Neutrophil (primary cell): ENCODE results near the gene FAM237B.

Experiments used
- H3K27ac ChIP-seq: fragments of 200-600 bp; sonication (generic); 2 replicates; pipeline ENCODE4 v1.5.1; 2016; ENCODE audit warnings: mild to moderate bottlenecking, moderate library complexity
- H3K27me3 ChIP-seq: fragments of 200-600 bp; sonication (generic); 2 replicates; pipeline ENCODE4 v1.6.0; 2016; ENCODE audit warnings: mild to moderate bottlenecking
- H3K36me3 ChIP-seq: fragments of 200-600 bp; sonication (generic); 2 replicates; pipeline ENCODE4 v1.5.1; 2017
- H3K4me1 ChIP-seq, 2 experiments: fragments of 200-600 bp in 1 of 2; sonication (generic) in 1 of 2; 1 replicate in 1 of 2; 2 replicates in 1 of 2; pipeline versions ENCODE4 v1.5.1 to v1.6.1; 2013 to 2016; ENCODE audit warnings: low read depth in 1 of 2, low read length in 1 of 2, mild to moderate bottlenecking in 1 of 2, moderate library complexity in 1 of 2; ENCODE audit not compliant: control insufficient read depth in 1 of 2, insufficient read depth in 1 of 2
- H3K4me3 ChIP-seq, 2 experiments: fragments of 200-600 bp in 1 of 2; sonication (generic) in 1 of 2; 1 replicate in 1 of 2; 2 replicates in 1 of 2; pipeline ENCODE4 v1.5.1; 2013 to 2016; ENCODE audit warnings: low read depth in 1 of 2, low read length in 1 of 2, mild to moderate bottlenecking in 1 of 2, moderate library complexity in 1 of 2
- H3K9me3 ChIP-seq: fragments of 200-600 bp; sonication (generic); 2 replicates; pipeline ENCODE4 v1.5.1; 2016
- TF ChIP-seq, protein P1 (sequence below): fragments of 200-600 bp; sonication (generic); IDR thresholded peaks from 2 replicates; pipeline ENCODE4 v1.5.1; 2016; ENCODE audit warnings: antibody characterized with exemption

FAM237B gene

DNA sequence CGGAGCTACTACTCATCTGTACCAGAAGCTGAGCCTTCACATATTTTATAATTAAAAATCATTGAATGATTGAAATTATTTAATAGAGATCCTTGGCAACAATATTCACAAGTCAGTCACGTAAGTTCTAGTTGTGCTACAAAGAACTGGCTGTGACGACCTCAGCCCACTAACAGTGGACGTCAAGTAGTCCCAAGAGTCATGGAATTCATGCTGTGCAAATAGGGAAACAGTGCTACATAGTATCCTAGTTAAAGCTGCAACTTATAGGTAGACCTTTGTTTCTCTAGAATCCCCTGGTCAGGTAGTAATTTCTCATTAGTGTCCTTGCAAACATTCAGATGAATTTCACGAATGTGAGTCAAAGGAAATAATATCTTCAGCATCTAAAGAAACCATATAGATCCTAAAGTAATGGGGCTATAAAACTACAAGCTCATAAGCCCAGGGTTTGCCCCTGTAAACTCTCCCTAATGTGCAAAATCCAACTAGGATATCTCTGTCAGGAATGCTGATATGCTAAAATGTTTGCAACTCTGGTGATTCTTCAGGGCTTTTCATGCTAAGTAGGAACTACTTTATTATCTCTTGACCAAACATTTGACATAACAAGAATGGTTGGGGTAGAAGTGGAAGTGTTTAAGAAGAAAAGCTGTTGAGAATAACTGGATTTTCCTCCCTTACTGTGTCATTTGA lies 44.9 kb downstream of the FAM237B start:
- no peak overlapping the region for H3K27ac ChIP-seq
- no peaks in the 10 kb centered on the region for H3K9me3 ChIP-seq
- no peaks in the 10 kb centered on the region for H3K4me1 ChIP-seq
- no peaks in the 10 kb centered on the region for H3K27me3 ChIP-seq
- H3K4me3 ChIP-seq: no peak overlapping the region
- TF ChIP-seq, protein P1, sequence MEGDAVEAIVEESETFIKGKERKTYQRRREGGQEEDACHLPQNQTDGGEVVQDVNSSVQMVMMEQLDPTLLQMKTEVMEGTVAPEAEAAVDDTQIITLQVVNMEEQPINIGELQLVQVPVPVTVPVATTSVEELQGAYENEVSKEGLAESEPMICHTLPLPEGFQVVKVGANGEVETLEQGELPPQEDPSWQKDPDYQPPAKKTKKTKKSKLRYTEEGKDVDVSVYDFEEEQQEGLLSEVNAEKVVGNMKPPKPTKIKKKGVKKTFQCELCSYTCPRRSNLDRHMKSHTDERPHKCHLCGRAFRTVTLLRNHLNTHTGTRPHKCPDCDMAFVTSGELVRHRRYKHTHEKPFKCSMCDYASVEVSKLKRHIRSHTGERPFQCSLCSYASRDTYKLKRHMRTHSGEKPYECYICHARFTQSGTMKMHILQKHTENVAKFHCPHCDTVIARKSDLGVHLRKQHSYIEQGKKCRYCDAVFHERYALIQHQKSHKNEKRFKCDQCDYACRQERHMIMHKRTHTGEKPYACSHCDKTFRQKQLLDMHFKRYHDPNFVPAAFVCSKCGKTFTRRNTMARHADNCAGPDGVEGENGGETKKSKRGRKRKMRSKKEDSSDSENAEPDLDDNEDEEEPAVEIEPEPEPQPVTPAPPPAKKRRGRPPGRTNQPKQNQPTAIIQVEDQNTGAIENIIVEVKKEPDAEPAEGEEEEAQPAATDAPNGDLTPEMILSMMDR: no peak
- H3K36me3 ChIP-seq: no peaks in the 10 kb centered on the region

DNA sequence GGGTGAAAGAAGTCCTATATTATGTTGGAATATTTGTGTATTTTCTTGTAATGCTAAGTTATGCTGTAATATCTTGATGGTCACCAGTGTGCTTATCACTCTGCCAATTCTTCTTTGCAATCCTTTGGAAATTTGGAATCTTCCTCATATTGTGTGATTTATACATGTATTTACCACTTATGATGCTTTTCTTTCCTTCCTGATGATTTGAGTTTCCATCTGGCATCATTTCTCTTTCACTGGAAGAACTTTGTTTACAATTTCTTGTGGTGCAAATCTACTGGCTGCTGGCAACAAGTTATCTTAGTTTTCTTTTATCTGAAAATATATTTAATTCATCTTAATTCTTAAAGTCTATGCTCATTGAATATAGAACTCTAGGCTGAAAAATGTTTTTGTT lies 46.9 kb downstream of the FAM237B start:
- no peaks in the 10 kb centered on the region for H3K36me3 ChIP-seq
- no peaks in the 10 kb centered on the region for H3K9me3 ChIP-seq
- no peaks in the 10 kb centered on the region for H3K4me1 ChIP-seq
- H3K4me3 ChIP-seq: no peak overlapping the region
- no peaks in the 10 kb centered on the region for H3K27me3 ChIP-seq
- no peak overlapping the region for H3K27ac ChIP-seq
- TF ChIP-seq, protein P1: no peak

DNA sequence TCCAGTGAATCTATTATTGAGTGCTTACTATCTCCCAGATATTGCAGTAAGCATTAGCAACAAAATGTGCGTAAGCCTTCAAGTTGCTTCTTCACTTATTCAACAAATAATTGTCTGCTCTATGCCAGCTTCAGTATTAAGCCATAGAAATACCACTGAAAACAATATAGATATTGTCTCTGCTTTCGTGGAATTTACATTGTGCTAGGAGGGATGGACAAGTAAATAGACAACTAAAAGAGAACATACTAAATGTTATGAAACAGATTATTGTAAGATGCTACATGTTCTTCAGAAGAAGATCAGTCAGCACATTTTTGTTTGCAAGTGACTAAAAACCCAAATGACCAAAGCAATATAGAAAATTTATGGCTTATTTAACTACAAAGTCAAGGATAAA lies 48.9 kb downstream of the FAM237B start:
- Histone ChIP-seq H3K4me3 (no peak overlapping the region), H3K36me3 (no peaks in the 10 kb centered on the region), H3K27me3 (no peaks in the 10 kb centered on the region), H3K4me1 (no peaks in the 10 kb centered on the region), H3K9me3 (no peaks in the 10 kb centered on the region), H3K27ac (no peak overlapping the region)
- TF ChIP-seq, protein P1: no peak

DNA sequence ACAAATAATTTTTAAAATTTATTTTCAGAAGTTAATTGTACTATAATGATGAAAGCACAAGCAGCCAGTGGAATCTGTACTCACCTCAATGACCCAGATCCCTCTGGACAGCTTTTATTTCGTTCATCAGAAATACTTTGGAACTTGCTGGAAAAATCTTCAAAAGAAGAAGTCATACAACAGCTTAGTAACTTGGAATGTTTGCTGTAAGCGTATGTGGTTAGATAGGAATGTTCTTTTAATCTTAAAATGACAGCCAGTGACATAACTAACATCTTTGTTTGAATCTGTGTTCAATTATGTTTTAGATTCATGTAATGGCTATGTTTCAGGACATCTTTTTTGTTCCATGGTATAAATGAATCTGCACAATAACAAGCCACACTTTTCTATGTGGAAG lies 49.4 kb downstream of the FAM237B start:
- H3K27ac ChIP-seq: no peak overlapping the region
- no peak overlapping the region for H3K4me3 ChIP-seq
- TF ChIP-seq, protein P1: no peak
- no peaks in the 10 kb centered on the region for H3K27me3 ChIP-seq
- H3K9me3 ChIP-seq: no peaks in the 10 kb centered on the region
- H3K4me1 ChIP-seq: peaks cover 0 to 3% of the 10 kb centered on the region in 2 experiments
- no peaks in the 10 kb centered on the region for H3K36me3 ChIP-seq

DNA sequence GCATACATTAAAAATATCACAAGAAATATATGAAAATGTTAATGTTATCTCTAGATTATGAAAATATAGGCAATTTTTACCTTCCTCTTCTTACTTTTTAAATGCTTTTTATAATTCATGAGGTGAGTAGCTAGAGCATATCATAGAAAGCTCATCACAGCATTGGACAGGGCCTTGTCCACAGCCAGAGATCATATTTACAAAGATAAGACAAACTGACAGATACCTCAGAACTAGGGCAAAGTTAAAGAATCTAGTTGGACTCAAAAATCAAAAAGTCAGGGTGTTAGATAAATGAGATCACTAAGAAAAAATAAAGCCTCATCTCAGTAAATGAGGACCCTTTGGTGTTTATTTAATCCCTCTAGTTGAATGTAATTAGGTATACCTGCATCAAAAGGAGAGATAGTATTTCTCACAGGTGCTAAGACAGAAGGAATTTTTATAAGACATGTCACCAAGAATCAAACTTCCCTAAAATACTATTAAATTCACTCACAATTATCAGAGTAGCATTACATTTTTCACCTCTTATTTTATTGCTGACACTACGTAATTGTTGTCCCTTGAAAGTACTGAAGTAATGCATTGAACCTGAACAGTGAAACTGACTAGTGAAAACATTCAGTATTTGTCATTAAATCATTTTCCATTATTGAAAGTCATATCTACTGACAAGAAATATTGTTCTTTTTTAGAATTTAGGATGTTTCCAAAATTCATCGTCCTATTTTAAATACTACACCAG lies 50.5 kb downstream of the FAM237B start:
- H3K36me3 ChIP-seq: no peaks in the 10 kb centered on the region
- H3K4me3 ChIP-seq: no peak overlapping the region
- no peaks in the 10 kb centered on the region for H3K27me3 ChIP-seq
- no peaks in the 10 kb centered on the region for H3K9me3 ChIP-seq
- no peak overlapping the region for H3K27ac ChIP-seq
- H3K4me1 ChIP-seq: peaks cover 0 to 4% of the 10 kb centered on the region in 2 experiments
- TF ChIP-seq, protein P1: no peak
